ENCODE data around the gene PINLYP.

DNA sequence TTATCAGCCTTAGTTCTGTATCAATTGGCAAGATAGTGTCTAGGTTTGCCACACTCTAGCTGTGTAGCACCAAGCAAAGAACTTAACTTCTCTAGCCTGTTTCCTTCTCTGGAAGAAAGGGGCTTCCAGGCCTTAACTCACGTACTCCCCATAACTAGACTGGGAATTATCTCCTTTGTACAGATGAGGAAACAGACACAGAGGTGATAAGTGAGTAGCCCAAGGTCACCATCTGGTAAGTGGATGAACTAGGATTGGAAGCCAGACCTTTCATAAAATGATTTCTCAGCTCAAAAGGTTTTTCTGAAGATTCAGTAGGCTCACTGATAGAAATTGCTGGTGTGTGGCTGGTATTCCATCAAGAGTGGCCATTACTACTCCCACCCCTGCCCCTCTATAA is 40.7 kb downstream of the PINLYP start:
- no peak for TF ChIP-seq PATZ1 (CRISPR knock-in tag; IDR thresholded peaks at IDR 0.05; ENCODE audit: borderline replicate concordance)
- no peak for TF ChIP-seq ARNTL (CRISPR knock-in tag; IDR thresholded peaks at IDR 0.05; ENCODE audit: borderline replicate concordance, low read depth)
- TF ChIP-seq TCF4 (CRISPR knock-in tag; IDR thresholded peaks at IDR 0.05; ENCODE audit: borderline replicate concordance) = no peak
- TF ChIP-seq BACH2 (CRISPR knock-in tag; IDR thresholded peaks at IDR 0.05; ENCODE audit: borderline replicate concordance) = no peak
- no peak for TF ChIP-seq TOX (CRISPR knock-in tag; IDR thresholded peaks at IDR 0.05; ENCODE audit: borderline replicate concordance)
- TF ChIP-seq POU6F1 (CRISPR knock-in tag; IDR thresholded peaks at IDR 0.05; ENCODE audit: borderline replicate concordance, low read depth) = no peak
- TF ChIP-seq RARB (CRISPR knock-in tag; IDR thresholded peaks at IDR 0.05) = no peak
- TF ChIP-seq ISL1 (CRISPR knock-in tag; IDR thresholded peaks at IDR 0.05) = no peak
- TF ChIP-seq ZFP30 (CRISPR knock-in tag; IDR thresholded peaks at IDR 0.05) = no peak
- no peak for TF ChIP-seq ZNF70 (CRISPR knock-in tag; IDR thresholded peaks at IDR 0.05)
- TF ChIP-seq CSDC2 (CRISPR knock-in tag; IDR thresholded peaks at IDR 0.05) = no peak
- TF ChIP-seq ZNF8 (CRISPR knock-in tag; IDR thresholded peaks at IDR 0.05) = no peak
- TF ChIP-seq, protein P1, sequence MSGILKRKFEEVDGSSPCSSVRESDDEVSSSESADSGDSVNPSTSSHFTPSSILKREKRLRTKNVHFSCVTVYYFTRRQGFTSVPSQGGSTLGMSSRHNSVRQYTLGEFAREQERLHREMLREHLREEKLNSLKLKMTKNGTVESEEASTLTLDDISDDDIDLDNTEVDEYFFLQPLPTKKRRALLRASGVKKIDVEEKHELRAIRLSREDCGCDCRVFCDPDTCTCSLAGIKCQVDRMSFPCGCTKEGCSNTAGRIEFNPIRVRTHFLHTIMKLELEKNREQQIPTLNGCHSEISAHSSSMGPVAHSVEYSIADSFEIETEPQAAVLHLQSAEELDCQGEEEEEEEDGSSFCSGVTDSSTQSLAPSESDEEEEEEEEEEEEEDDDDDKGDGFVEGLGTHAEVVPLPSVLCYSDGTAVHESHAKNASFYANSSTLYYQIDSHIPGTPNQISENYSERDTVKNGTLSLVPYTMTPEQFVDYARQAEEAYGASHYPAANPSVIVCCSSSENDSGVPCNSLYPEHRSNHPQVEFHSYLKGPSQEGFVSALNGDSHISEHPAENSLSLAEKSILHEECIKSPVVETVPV (CRISPR knock-in tag; IDR thresholded peaks at IDR 0.05) = no peak
- TF ChIP-seq CREB5 (CRISPR knock-in tag; IDR thresholded peaks at IDR 0.05; ENCODE audit: low read depth) = no peak
